GM12873 (cell line): ENCODE data around the gene ACTR8.

Experiments used
- CTCF ChIP-seq: IDR thresholded peaks from 2 replicates; pipeline ENCODE4 v1.5.1; 2012; ENCODE audit warnings: low read depth, mild to moderate bottlenecking, moderate library complexity, low read length, control low read depth; ENCODE audit not compliant: insufficient read depth; ENCODE audit errors: missing control alignments

Gene ACTR8

GRCh38 chr3:53845881-53846133 lies 36.1 kb downstream of the ACTR8 start:
- TF ChIP-seq CTCF, result no peak

- peak; percentile 31 for TF ChIP-seq CTCF
Measured at GRCh38 chr3:53845103-53845880, 36.7 kb downstream of the ACTR8 start.

GRCh38 chr3:53844262-53845102 lies 37.5 kb downstream of the ACTR8 start:
- no peak for TF ChIP-seq CTCF

GRCh38 chr3:53843195-53844177 lies 38.5 kb downstream of the ACTR8 start:
- no peak for TF ChIP-seq CTCF

- no peak for TF ChIP-seq CTCF
Measured at GRCh38 chr3:53842436-53843194, 39.3 kb downstream of the ACTR8 start.

GRCh38 chr3:53841296-53841695 lies 40.7 kb downstream of the ACTR8 start:
- no peak for TF ChIP-seq CTCF
